NOMO-1 (cell line): ENCODE results near the gene LTF.
"Not testable (repeated sequence)": the region's sequence is repeated elsewhere in the genome, so short reads cannot be mapped to it uniquely, and the experiment has no call there.

Experiments used
- DNase-seq, 2 experiments: peaks; one replicate each; lab custom pipeline; 2025; ENCODE audit not compliant: unreplicated experiment in 2 of 2; lab: John Stamatoyannopoulos, UW

LTF gene

DNA sequence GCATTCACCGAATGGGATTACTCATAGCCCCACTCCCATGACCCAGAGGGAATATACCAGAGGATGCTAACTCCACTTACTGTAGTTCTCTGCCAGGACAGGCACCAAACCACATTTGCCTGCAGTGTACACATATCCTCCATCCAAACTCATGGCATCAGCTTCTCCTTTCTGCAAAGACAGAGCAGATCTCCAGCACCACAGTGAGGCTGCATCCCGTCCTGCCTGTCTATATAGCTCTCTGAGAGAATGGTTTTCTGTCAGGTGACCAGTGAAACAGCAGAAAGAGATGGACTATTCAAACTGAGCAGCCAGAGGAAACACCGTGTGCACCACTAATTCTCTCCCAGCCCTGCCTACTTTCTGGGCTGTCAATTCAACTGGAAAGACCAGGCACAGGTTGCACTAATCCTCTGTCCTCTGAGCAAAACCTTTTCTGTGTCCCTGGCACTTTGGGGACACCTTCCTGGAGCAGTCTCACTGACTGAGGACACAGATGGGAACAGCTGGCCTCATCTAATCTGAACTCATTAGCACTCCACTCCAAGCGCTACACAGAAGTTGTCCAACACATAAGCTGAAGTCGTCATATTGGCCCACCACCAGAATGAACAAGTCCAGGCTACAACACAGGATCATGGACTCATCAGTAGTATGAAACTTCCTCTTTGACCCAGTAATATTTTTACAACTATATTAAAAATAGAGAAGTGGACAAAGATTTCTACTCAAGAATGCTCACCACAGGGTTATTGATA lies 17.3 kb downstream of the LTF start:
- DNase-seq, result peak in 1 of 2 experiments; percentile 74

GRCh38 chr3:46442576-46443530 lies 21.9 kb downstream of the LTF start:
- peak; percentile 25 to 28 for DNase-seq

GRCh38 chr3:46440531-46441294 lies 24.0 kb downstream of the LTF start:
- DNase-seq, result peak in 1 of 2 experiments; percentile 25

- no peak for DNase-seq
Measured at GRCh38 chr3:46438831-46439230, 25.9 kb downstream of the LTF start.

DNA sequence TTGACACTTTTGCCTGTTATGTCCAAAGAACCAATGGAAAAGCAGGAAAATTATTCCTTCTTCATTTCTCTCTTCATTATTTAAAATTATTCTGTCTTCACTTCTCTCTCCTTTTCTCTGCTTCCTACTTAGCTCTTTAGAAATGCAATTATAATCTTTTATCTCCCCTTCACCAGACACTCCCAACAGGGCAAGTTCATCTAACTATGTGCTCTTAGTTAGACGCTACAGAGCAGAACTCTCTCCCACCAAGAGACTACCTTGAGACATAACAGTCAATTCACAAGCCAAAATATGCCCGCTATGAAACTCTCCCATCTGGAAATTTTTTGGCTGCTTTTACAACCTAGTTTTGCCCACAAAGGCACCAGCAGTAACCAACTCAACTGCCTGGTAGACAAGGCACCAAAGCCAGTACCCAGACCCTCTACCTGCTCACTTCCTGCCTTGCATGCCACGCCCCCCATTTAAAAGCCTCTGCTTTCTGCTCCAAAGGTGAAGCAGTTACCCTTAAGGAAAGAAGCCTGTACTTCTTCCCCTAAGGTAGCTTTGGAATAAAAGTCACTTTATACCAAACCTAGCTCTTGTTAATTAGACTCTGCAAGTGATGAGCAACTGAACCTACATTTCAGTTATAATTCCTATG lies 29.5 kb downstream of the LTF start:
- no peak for DNase-seq

DNA sequence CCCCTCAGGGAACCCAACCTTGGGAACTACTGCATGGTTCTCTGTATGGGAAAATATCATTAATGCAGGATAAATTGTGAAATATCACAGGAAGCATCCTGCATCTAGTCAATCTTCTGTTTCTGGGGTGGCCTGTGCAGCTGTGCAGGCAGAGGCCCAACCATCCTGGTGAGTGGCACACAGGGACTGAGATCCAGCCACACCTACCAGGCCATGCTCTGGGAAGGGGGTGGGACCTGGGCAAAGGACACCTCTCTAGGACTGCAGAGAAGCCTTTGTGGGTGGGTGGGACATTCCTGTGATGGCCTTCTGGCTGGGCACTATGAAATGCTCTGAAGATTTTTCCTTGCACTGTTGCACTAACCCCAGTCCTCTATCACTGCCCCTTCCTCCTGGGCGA lies 30.9 kb downstream of the LTF start:
- DNase-seq, result no peak

- not testable (repeated sequence) for DNase-seq
Measured at GRCh38 chr3:46433118-46433517, 31.6 kb downstream of the LTF start.

DNA sequence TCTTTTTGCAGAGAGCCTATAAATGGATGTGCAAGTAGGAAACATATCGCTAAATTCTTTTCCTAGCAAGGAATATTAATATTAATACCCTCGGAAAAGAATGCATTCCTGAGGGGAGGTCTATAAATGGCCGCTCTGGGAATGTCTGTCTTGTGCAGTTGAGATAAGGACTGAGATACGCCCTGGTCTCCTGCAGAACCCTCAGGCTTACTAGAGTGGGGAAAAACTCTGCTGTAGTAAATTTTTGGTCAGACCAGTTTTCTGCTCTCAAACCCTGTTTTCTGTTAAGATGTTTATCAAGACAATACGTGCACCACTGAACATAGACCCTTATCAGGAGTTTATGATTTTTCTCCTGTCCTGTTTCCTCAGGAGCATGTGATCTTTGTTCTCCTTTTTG lies 32.8 kb downstream of the LTF start:
- not testable (repeated sequence) for DNase-seq

GRCh38 chr3:46430879-46431278 lies 33.8 kb downstream of the LTF start:
- DNase-seq, result not testable (repeated sequence)

GRCh38 chr3:46429671-46430070 lies 35.0 kb downstream of the LTF start:
- DNase-seq, result no peak

GRCh38 chr3:46429250-46429649 lies 35.5 kb downstream of the LTF start:
- DNase-seq, result no peak

- DNase-seq, result no peak
Measured at GRCh38 chr3:46427916-46428833, 36.5 kb downstream of the LTF start.

GRCh38 chr3:46427404-46427803 lies 37.3 kb downstream of the LTF start:
- not testable (repeated sequence) for DNase-seq

GRCh38 chr3:46426476-46426875 lies 38.2 kb downstream of the LTF start:
- DNase-seq, result not testable (repeated sequence)

DNA sequence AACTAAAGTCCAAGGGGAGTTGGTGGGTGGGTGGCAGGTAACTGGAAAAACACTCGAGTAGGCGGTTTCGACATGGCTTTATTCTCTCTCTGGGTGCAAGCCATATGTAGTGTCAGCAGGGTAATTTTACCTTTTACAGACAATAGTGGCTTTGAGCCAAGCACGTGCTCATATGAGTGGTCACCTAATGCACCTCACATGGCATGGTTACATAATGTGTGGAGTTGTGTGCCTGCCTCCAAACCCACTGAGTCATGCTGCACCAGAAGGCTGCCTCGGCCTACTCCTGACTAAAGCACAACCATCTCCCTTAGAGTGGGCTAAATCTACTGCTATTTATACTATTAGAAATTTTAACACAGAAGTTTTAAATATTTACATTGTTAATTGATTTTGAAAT lies 41.1 kb downstream of the LTF start:
- no peak for DNase-seq

- DNase-seq, result no peak
Measured at GRCh38 chr3:46422617-46423016, 42.1 kb downstream of the LTF start.

DNA sequence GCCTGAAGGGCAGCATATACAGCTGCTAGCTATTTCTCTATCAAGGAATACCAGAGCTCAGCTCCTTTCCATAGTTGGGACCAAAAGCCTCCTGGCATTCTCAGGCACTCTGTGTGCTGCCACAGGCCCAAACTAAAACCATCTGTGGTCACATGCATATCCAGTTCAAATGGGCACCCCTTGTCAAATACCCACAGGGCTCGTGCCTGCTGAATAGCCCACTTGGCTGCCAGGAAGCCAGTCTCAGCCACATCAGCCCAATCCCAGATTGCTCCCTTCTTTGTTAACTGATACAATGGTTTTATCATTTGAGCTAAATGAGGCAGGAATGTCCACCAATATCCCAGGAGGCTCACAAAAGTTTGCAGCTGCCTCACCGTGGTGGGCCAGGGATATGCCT lies 43.8 kb downstream of the LTF start:
- DNase-seq, result no peak

- no peak for DNase-seq
Measured at GRCh38 chr3:46419816-46420215, 44.9 kb downstream of the LTF start.

DNA sequence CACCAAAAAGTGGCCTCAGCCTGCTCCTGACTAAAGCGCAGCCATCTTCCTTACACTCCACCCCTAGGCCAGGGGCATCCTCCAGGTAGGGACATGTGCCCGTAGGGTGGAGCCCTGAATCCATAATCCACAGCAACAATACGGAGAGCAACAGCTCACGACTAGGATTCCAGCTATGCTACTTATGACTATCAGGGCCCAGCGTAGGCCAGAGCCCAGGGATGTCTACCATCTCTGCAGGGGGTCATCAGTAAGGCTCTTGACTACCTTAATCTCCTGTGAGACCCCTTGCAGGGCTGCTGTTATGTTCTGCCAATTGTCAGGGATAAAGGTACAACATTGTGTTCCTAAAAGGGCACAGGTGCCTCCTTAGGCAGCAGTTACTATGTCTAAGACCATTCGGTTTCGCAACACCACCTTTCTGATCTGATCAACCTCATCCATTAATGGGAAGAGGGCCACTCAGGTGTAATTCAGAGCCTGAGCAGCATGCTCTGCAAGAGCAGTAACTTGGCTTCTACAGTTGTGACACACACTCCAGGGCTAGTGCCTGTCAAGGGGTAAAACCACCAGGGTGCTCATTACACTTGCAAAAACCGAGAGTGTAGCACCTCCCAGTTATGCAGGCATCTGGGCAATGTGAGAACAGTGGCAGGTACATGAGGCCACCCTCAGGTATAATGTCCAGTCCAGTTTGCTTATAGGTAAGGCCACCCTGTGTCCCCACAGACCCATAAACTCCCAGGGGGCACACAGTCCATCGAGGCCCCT lies 46.7 kb downstream of the LTF start:
- no peak for DNase-seq
